Astrocyte (in vitro differentiated cells and primary cell): ENCODE measurements around the gene DLL4. TPM values are rescaled to one million over a fixed set of nuclear protein-coding genes. Genes with fewer than 3 reads are reported as not detected.

Source experiments
- DNase-seq: peaks from one replicate; pipeline ENCODE4 v3.0.0-alpha.2; 2010; ENCODE audit warnings: low read depth
- FAIRE-seq: peaks from 2 replicates; lab custom pipeline; 2011; peaks lifted over from hg19 to GRCh38; lab: Jason Lieb, UNC
- H2AFZ ChIP-seq: 2 replicates; pipeline ENCODE4 v1.6.0; 2012; ENCODE audit warnings: low read depth, low read length, inconsistent platforms
- H3K27ac ChIP-seq: 2 replicates; pipeline ENCODE4 v1.5.1; 2011; ENCODE audit warnings: low read depth, low read length, inconsistent platforms
- H3K27me3 ChIP-seq: 2 replicates; pipeline ENCODE4 v1.6.0; 2011; ENCODE audit warnings: low read length, inconsistent platforms; ENCODE audit not compliant: insufficient read depth
- H3K36me3 ChIP-seq: 2 replicates; pipeline ENCODE4 v1.5.1; 2011; ENCODE audit warnings: low read length, inconsistent platforms; ENCODE audit not compliant: insufficient read depth
- H3K4me1 ChIP-seq: 2 replicates; pipeline ENCODE4 v1.5.1; 2011; ENCODE audit warnings: low read length, inconsistent platforms; ENCODE audit not compliant: insufficient read depth
- H3K4me2 ChIP-seq: 2 replicates; pipeline ENCODE4 v1.6.0; 2012; ENCODE audit warnings: low read length, inconsistent platforms
- H3K4me3 ChIP-seq: 2 replicates; pipeline ENCODE4 v1.5.1; 2011; ENCODE audit warnings: low read depth, mild to moderate bottlenecking, low read length, inconsistent platforms; ENCODE audit not compliant: insufficient read depth
- H3K79me2 ChIP-seq: 2 replicates; pipeline ENCODE4 v1.6.0; 2012; ENCODE audit warnings: mild to moderate bottlenecking, low read length, inconsistent platforms; ENCODE audit not compliant: insufficient read depth
- H3K9ac ChIP-seq: 2 replicates; pipeline ENCODE4 v1.6.0; 2012; ENCODE audit warnings: mild to moderate bottlenecking, low read length, inconsistent platforms
- H3K9me3 ChIP-seq: 2 replicates; pipeline ENCODE4 v1.5.1; 2012; ENCODE audit warnings: low read depth, mild to moderate bottlenecking, low read length, inconsistent platforms; ENCODE audit not compliant: insufficient read depth
- H4K20me1 ChIP-seq: 2 replicates; pipeline ENCODE4 v1.6.0; 2012; ENCODE audit warnings: low read length, inconsistent platforms; ENCODE audit not compliant: insufficient read depth
- H3K27ac Mint-ChIP-seq: one replicate; pipeline ENCODE4 v1.8.0; 2021; ENCODE audit warnings: mild to moderate bottlenecking, mixed read lengths; ENCODE audit not compliant: unreplicated experiment
- H3K27me3 Mint-ChIP-seq: one replicate; pipeline ENCODE4 v1.8.0; 2021; ENCODE audit warnings: low read depth, mixed read lengths; ENCODE audit not compliant: unreplicated experiment
- H3K36me3 Mint-ChIP-seq: one replicate; pipeline ENCODE4 v1.8.0; 2021; ENCODE audit warnings: low read depth, mixed read lengths; ENCODE audit not compliant: unreplicated experiment
- H3K4me1 Mint-ChIP-seq: one replicate; pipeline ENCODE4 v1.8.0; 2021; ENCODE audit warnings: low read depth, mixed read lengths; ENCODE audit not compliant: unreplicated experiment
- H3K4me3 Mint-ChIP-seq: one replicate; pipeline ENCODE4 v1.8.0; 2021; ENCODE audit warnings: mild to moderate bottlenecking, moderate library complexity, mixed read lengths; ENCODE audit not compliant: unreplicated experiment
- H3K9me3 Mint-ChIP-seq: one replicate; pipeline ENCODE4 v1.8.0; 2021; ENCODE audit warnings: mild to moderate bottlenecking, mixed read lengths; ENCODE audit not compliant: unreplicated experiment
- CTCF ChIP-seq: IDR thresholded peaks from 2 replicates; pipeline ENCODE4 v1.5.1; 2011; ENCODE audit warnings: low read depth, mild to moderate bottlenecking, inconsistent platforms, low read length, moderate library complexity; ENCODE audit not compliant: insufficient read depth
- EZH2 ChIP-seq: IDR thresholded peaks from 2 replicates; pipeline ENCODE4 v1.6.1; 2012; ENCODE audit warnings: mild to moderate bottlenecking, low read length, inconsistent platforms; ENCODE audit not compliant: insufficient read depth
- total RNA-seq: library from RNA; stranded (reverse); gene quantifications from 2 replicates; pipeline ENCODE4 v1.2.1, GENCODE V29; 2021

DLL4 gene
- total RNA-seq, 1 donor from 2014 or later, result 0.09 TPM

DNA sequence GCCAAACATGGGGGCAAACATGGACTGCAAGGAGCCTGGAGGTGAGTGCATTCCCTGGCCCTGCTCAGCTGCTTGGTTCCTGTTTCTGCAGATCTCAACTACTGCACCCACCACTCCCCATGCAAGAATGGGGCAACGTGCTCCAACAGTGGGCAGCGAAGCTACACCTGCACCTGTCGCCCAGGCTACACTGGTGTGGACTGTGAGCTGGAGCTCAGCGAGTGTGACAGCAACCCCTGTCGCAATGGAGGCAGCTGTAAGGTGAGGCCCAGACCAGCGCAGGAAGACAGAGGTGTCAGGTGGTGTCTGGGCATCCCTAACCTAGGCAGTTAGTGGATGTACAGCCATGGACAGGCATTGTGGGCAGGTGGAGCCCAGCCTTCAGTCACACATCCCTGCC lies 5.3 kb downstream of the DLL4 start:
- H3K27ac Mint-ChIP-seq, result no peak overlapping the region
- peaks cover 5% of the 10 kb centered on the region for H3K4me1 Mint-ChIP-seq
- H3K27ac ChIP-seq, result no peak overlapping the region
- TF ChIP-seq EZH2 (no peak), CTCF (no peak)
- H3K4me3 Mint-ChIP-seq, result no peak overlapping the region
- peaks cover 2% of the 10 kb centered on the region for H3K9me3 Mint-ChIP-seq
- H3K27me3 ChIP-seq, result peaks cover 21% of the 10 kb centered on the region
- no peaks in the 10 kb centered on the region for H3K9me3 ChIP-seq
- DNase-seq (no peak), FAIRE-seq (no peak)
- H3K27me3 Mint-ChIP-seq, result peaks cover 72% of the 10 kb centered on the region
- peaks cover 2% of the 10 kb centered on the region for H3K36me3 Mint-ChIP-seq
- no peaks in the 10 kb centered on the region for H3K79me2 ChIP-seq
- no peak overlapping the region for H3K4me2 ChIP-seq
- H3K4me3 ChIP-seq, result no peak overlapping the region
- no peak overlapping the region for H2AFZ ChIP-seq
- peaks cover 6% of the 10 kb centered on the region for H4K20me1 ChIP-seq
- no peaks in the 10 kb centered on the region for H3K36me3 ChIP-seq
- no peak overlapping the region for H3K9ac ChIP-seq
- peaks cover 14% of the 10 kb centered on the region for H3K4me1 ChIP-seq

DNA sequence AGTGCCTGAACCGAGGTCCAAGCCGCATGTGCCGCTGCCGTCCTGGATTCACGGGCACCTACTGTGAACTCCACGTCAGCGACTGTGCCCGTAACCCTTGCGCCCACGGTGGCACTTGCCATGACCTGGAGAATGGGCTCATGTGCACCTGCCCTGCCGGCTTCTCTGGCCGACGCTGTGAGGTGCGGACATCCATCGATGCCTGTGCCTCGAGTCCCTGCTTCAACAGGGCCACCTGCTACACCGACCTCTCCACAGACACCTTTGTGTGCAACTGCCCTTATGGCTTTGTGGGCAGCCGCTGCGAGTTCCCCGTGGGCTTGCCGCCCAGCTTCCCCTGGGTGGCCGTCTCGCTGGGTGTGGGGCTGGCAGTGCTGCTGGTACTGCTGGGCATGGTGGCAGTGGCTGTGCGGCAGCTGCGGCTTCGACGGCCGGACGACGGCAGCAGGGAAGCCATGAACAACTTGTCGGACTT lies 7.1 kb downstream of the DLL4 start:
- H4K20me1 ChIP-seq, result no peaks in the 10 kb centered on the region
- peaks cover 6% of the 10 kb centered on the region for H3K27me3 ChIP-seq
- no peak for DNase-seq
- Mint-ChIP-seq H3K36me3 (peaks cover 2% of the 10 kb centered on the region), H3K27ac (no peak overlapping the region), H3K4me3 (no peak overlapping the region), H3K4me1 (peaks cover 2% of the 10 kb centered on the region), H3K9me3 (peaks cover 2% of the 10 kb centered on the region), H3K27me3 (peaks cover 57% of the 10 kb centered on the region)
- H3K36me3 ChIP-seq, result no peaks in the 10 kb centered on the region
- H2AFZ ChIP-seq, result no peak overlapping the region
- no peak overlapping the region for H3K4me2 ChIP-seq
- no peaks in the 10 kb centered on the region for H3K9me3 ChIP-seq
- no peak overlapping the region for H3K9ac ChIP-seq
- H3K4me3 ChIP-seq, result no peak overlapping the region
- TF ChIP-seq CTCF (no peak), EZH2 (no peak)
- peaks cover 16% of the 10 kb centered on the region for H3K4me1 ChIP-seq
- no peaks in the 10 kb centered on the region for H3K79me2 ChIP-seq
- H3K27ac ChIP-seq, result no peak overlapping the region
- FAIRE-seq, result no peak

DNA sequence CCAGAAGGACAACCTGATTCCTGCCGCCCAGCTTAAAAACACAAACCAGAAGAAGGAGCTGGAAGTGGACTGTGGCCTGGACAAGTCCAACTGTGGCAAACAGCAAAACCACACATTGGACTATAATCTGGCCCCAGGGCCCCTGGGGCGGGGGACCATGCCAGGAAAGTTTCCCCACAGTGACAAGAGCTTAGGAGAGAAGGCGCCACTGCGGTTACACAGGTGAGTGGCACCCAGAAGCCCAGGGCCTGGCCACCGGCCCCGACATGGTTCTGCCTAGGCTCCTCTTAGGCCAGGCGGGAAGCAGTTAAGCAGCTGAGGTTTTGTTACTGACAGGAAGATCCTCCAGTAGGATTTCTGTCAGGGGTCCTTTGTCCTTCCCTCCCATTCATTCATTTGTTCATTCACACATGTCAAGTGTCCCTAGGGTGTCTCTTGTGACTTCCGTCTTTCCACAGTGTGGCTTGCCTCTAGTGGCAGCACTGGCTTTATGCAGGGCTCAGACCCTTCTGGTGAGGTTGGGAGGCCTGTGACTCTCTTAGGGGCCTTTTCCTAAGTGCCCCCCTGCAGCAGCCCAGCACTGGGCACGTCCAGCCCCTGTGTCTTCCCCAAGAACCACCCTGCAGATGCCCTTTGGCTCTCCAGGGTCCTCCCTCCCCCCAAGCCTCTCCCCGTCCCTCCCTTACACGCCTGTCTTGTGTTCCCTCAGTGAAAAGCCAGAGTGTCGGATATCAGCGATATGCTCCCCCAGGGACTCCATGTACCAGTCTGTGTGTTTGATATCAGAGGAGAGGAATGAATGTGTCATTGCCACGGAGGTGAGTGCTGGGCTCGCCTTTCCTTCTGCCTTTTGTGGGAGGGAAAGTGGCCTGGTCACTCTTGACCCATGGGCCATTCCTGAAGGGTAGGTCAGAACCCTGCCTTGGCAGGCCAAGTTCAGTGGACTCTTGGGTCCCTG lies 7.8 kb downstream of the DLL4 start:
- Histone ChIP-seq H3K9me3 (no peaks in the 10 kb centered on the region), H3K4me3 (no peak overlapping the region), H4K20me1 (no peaks in the 10 kb centered on the region), H3K4me2 (peak overlapping the region; percentile 31), H3K27me3 (peaks cover 2% of the 10 kb centered on the region), H3K27ac (no peak overlapping the region), H3K4me1 (peaks cover 18% of the 10 kb centered on the region), H3K79me2 (no peaks in the 10 kb centered on the region), H2AFZ (no peak overlapping the region), H3K9ac (no peak overlapping the region), H3K36me3 (no peaks in the 10 kb centered on the region)
- Mint-ChIP-seq H3K4me3 (no peak overlapping the region), H3K4me1 (peaks cover 2% of the 10 kb centered on the region), H3K9me3 (peaks cover 2% of the 10 kb centered on the region), H3K27ac (no peak overlapping the region), H3K27me3 (peaks cover 50% of the 10 kb centered on the region), H3K36me3 (peaks cover 2% of the 10 kb centered on the region)
- FAIRE-seq (no peak), DNase-seq (peak; percentile 32)
- TF ChIP-seq CTCF (no peak), EZH2 (no peak)
